Stimulated activated naive B cell treated with anti-CD40 and anti-IgM and Interleukin-4, amounts not matched to agents 10 μg/mL and 1 μg/mL and 100 μg/mL, for 72 hours (primary cell): Measurements from ENCODE around the gene FBRSL1.

Experiments used
- ATAC-seq, 2 donors: fragments of 150-1000 bp; cut with Tn5 transposase; replicated peaks; 2 replicates each; pipeline ENCODE4 v1.10.0; 2021; ENCODE audit warnings: moderate library complexity in 1 of 2
- DNase-seq: peaks from one replicate; pipeline ENCODE4 v3.0.0; 2021
- H3K27ac Mint-ChIP-seq: one replicate; pipeline ENCODE4 v1.8.0; 2022; ENCODE audit warnings: mild to moderate bottlenecking, mixed read lengths
- H3K27me3 Mint-ChIP-seq, 2 donors: one replicate each; pipeline ENCODE4 v1.8.0; 2022; ENCODE audit warnings: mixed read lengths in 2 of 2
- H3K36me3 Mint-ChIP-seq, 2 donors: one replicate each; pipeline ENCODE4 v1.8.0; 2022; ENCODE audit warnings: mixed read lengths in 2 of 2, mild to moderate bottlenecking in 1 of 2
- H3K4me1 Mint-ChIP-seq, 2 donors: one replicate each; pipeline ENCODE4 v1.8.0; 2022; ENCODE audit warnings: mixed read lengths in 2 of 2, mild to moderate bottlenecking in 1 of 2
- H3K4me3 Mint-ChIP-seq, 2 donors: one replicate each; pipeline ENCODE4 v1.8.0; 2022; ENCODE audit warnings: mild to moderate bottlenecking in 2 of 2, mixed read lengths in 2 of 2, moderate library complexity in 1 of 2
- H3K9me3 Mint-ChIP-seq, 2 donors: one replicate each; pipeline ENCODE4 v1.8.0; 2022; ENCODE audit warnings: mixed read lengths in 2 of 2, mild to moderate bottlenecking in 1 of 2

Gene FBRSL1

DNA sequence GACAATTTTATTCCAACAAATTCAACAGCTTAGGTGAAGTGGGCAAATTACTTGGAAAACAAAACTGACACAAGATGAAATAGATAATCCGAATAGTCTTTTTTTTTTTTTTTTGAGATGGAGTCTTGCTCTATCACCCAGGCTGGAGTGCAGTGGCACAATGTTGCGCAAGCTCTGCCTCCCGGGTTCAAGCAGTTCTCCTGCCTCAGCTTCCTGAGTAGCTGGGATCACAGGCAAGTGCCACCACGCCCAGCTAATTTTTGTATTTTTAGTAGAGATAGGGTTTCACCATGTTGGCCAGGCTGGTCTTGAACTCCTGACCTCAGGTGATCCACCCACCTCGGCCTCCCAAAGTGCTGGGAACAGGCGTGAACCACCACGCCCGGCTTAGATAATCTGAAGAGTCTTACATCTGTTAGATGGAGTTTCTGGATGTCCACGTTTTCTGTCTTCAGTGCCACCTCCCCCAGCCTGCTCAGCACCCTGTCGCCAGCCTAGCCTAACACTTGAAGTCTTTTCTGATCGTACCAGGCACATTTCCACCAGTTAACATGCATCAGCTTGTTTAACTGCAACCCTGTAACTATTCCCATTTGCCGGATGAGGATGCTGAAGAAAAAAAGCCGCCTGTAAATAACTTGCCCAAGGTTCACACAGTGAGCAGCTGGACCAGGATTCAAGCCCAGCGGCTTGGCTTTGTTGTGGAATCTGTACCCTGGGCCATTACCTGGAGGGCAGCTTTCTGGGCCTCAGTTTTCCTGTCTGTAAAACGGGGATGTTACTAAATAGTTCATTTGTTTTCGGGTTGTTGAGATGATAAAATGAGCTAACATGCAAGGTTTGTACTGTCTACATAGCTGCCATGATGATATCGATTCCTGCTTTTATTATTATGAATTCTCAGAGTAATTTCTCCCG lies 26.4 kb downstream of the FBRSL1 start:
- H3K27me3 Mint-ChIP-seq, result no peaks in the 10 kb centered on the region
- ATAC-seq (no peak), DNase-seq (no peak)
- no peak overlapping the region for H3K4me3 Mint-ChIP-seq
- peaks cover 24 to 41% of the 10 kb centered on the region in 2 donors for H3K4me1 Mint-ChIP-seq
- H3K27ac Mint-ChIP-seq, result peak overlapping the region; percentile 37
- H3K9me3 Mint-ChIP-seq, result peaks cover 15 to 21% of the 10 kb centered on the region in 2 donors
- peaks cover 53 to 60% of the 10 kb centered on the region in 2 donors for H3K36me3 Mint-ChIP-seq

DNA sequence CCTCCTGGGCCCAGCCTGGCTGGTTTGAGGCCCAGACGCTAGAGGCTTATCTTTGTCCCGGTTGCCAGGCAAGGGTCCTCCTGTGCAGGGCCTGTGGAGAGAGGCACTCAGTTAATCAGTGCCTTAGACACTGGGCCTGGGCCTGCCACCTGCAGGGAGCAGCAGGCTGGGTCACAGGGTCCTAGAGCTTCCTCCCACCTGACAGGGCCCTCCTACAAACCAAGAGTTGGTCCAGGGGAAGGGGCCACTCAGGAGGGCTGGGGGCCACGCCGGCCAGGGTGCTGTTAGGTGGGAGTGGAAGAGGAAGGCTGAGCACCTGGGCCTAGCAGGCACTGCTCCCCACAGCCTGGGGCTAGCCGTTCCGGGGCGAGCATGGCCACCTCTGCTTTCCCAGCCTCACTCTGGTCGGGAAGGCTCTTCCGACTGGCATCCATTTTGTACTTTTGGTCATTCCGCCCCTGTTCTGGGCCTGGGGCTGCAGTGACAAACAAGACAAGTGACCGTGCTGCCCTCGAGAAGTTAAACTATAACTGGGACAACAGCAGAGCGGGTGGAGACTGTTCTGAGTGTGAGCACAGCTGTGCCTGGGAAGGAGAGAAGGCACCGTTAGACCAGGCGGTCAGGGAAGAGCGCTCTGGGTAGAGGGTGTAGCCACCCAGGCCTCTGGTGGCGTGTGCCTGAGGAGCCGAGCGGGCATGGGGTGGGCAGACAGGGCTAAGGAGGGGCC lies 27.2 kb downstream of the FBRSL1 start:
- ATAC-seq (no peak), DNase-seq (no peak)
- H3K4me3 Mint-ChIP-seq, result no peak overlapping the region
- H3K36me3 Mint-ChIP-seq, result peaks cover 53 to 60% of the 10 kb centered on the region in 2 donors
- peaks cover 29 to 48% of the 10 kb centered on the region in 2 donors for H3K4me1 Mint-ChIP-seq
- H3K27me3 Mint-ChIP-seq, result no peaks in the 10 kb centered on the region
- H3K9me3 Mint-ChIP-seq, result peaks cover 15 to 21% of the 10 kb centered on the region in 2 donors
- H3K27ac Mint-ChIP-seq, result peak overlapping the region; percentile 51

- DNase-seq (no peak), ATAC-seq (no peak)
- H3K27me3 Mint-ChIP-seq, result no peaks in the 10 kb centered on the region
- peaks cover 29 to 50% of the 10 kb centered on the region in 2 donors for H3K4me1 Mint-ChIP-seq
- peaks cover 15 to 21% of the 10 kb centered on the region in 2 donors for H3K9me3 Mint-ChIP-seq
- peaks cover 53 to 60% of the 10 kb centered on the region in 2 donors for H3K36me3 Mint-ChIP-seq
- peak overlapping the region; percentile 51 for H3K27ac Mint-ChIP-seq
- no peak overlapping the region for H3K4me3 Mint-ChIP-seq
Measured at GRCh38 chr12:132517740-132518100, 27.8 kb downstream of the FBRSL1 start.

DNA sequence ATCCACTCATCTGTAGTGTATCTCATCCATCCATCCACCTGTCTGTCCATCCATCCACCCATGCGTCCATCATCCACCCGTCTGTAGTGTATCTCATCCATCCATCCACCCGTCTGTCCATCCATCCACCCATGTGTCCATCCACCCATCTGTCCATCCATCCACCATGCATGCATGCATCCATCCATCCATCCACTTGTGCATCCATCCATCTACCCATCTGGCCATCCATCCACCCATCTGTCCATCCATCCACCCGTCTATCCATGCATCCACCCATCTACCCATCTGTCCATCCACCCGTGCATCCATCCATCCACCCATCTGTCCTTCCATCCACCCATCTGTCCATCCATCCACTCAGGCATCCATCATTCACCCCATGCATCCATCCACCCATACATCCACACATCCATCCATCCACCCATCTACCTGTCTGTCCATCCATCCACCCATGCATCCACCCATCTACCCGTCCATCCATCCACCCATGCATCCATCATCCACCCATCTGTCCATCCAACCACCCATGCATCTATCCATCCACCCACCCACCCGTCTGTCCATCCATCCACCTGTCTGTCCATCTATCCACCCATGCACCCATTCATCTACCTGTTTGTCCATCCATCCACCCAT lies 28.5 kb downstream of the FBRSL1 start:
- H3K27ac Mint-ChIP-seq, result peak overlapping the region; percentile 62
- peaks cover 50 to 52% of the 10 kb centered on the region in 2 donors for H3K36me3 Mint-ChIP-seq

GRCh38 chr12:132520421-132521199 lies 30.7 kb downstream of the FBRSL1 start:
- H3K4me3 Mint-ChIP-seq, result no peak overlapping the region
- peak overlapping the region; percentile 31 for H3K27ac Mint-ChIP-seq
- peaks cover 39 to 41% of the 10 kb centered on the region in 2 donors for H3K36me3 Mint-ChIP-seq
- peak; percentile 21 to 29 for ATAC-seq
- peaks cover 33 to 54% of the 10 kb centered on the region in 2 donors for H3K4me1 Mint-ChIP-seq
- DNase-seq, result no peak
- H3K27me3 Mint-ChIP-seq, result no peaks in the 10 kb centered on the region
- peaks cover 15 to 19% of the 10 kb centered on the region in 2 donors for H3K9me3 Mint-ChIP-seq

More for the DNA sequence above, 28.5 kb downstream of the FBRSL1 start:
- ATAC-seq, result no peak
- H3K27me3 Mint-ChIP-seq, result no peaks in the 10 kb centered on the region
- peaks cover 29 to 50% of the 10 kb centered on the region in 2 donors for H3K4me1 Mint-ChIP-seq
- DNase-seq, result no peak
- no peak overlapping the region for H3K4me3 Mint-ChIP-seq
- peaks cover 15 to 21% of the 10 kb centered on the region in 2 donors for H3K9me3 Mint-ChIP-seq

DNA sequence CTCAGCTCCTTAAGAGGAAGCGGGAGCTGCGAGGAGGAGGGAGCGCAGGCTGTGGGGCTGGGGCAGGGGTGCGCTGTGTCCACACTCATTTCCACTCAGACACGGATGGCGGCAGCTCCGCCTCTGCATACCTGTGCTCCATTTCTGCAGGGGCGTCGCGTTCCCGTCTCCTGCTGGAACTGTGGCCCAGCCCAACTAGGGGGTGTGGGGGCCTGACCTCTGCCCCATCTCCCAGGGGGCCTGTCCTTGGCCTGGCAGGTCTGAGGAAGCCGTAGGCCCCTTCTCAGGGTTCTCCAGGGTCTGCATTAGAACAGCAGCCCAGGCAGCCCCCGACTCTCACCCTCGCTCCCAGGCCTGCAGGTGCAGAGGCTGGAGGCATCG lies 31.2 kb downstream of the FBRSL1 start:
- DNase-seq, result no peak
- no peaks in the 10 kb centered on the region for H3K27me3 Mint-ChIP-seq
- H3K4me1 Mint-ChIP-seq, result peaks cover 33 to 54% of the 10 kb centered on the region in 2 donors
- H3K36me3 Mint-ChIP-seq, result peaks cover 37% of the 10 kb centered on the region in 2 donors
- ATAC-seq, result no peak
- H3K4me3 Mint-ChIP-seq, result no peak overlapping the region
- H3K27ac Mint-ChIP-seq, result no peak overlapping the region
- H3K9me3 Mint-ChIP-seq, result peaks cover 15 to 17% of the 10 kb centered on the region in 2 donors

- Mint-ChIP-seq H3K27ac (no peak overlapping the region), H3K36me3 (peaks cover 31 to 33% of the 10 kb centered on the region in 2 donors), H3K4me3 (no peak overlapping the region), H3K9me3 (peaks cover 15 to 17% of the 10 kb centered on the region in 2 donors), H3K4me1 (peaks cover 33 to 54% of the 10 kb centered on the region in 2 donors), H3K27me3 (no peaks in the 10 kb centered on the region)
- ATAC-seq (no peak), DNase-seq (no peak)
Measured at GRCh38 chr12:132521712-132522292, 31.9 kb downstream of the FBRSL1 start.

DNA sequence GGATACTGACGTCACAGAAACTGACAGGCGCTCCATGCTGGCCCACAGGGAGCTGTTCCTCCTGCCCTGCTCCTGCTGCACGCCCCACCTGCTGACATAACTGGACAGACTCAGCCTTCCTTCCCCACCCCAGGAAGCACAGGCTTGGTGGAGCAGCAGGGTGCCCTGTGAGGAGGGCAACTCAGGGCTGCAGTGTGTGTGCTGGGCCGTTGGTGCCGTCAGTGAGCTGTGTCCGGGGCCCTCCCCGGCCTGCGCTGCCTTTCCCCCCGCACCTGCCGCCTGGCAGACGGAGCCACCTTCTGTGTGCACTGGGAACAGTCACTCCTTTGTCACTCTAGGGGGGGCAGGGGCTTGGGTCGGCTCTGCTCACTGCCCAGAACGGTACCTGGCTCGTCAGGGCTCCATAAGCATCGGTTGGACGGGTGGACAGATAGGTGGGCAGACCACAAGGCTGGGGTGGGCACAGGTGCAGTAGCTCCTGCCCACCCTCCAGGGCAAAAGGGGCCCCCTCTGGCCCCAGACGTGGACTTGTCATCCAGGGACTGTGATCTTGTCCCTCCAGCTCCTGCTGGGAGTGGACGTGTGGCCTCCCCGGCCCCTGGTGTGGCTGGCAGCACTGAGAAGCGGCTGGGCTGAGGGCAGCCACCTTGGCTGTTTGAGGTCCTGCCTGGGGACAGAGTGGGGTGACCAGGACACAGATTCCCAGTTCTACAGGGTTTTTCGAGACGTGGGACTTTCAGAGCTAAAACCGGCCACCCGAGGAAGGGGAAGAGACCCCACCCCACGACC lies 32.8 kb downstream of the FBRSL1 start:
- H3K36me3 Mint-ChIP-seq, result peaks cover 25% of the 10 kb centered on the region in 2 donors
- no peak overlapping the region for H3K4me3 Mint-ChIP-seq
- H3K27me3 Mint-ChIP-seq, result no peaks in the 10 kb centered on the region
- peaks cover 15 to 17% of the 10 kb centered on the region in 2 donors for H3K9me3 Mint-ChIP-seq
- no peak for DNase-seq
- H3K4me1 Mint-ChIP-seq, result peaks cover 31 to 46% of the 10 kb centered on the region in 2 donors
- no peak for ATAC-seq
- no peak overlapping the region for H3K27ac Mint-ChIP-seq

DNA sequence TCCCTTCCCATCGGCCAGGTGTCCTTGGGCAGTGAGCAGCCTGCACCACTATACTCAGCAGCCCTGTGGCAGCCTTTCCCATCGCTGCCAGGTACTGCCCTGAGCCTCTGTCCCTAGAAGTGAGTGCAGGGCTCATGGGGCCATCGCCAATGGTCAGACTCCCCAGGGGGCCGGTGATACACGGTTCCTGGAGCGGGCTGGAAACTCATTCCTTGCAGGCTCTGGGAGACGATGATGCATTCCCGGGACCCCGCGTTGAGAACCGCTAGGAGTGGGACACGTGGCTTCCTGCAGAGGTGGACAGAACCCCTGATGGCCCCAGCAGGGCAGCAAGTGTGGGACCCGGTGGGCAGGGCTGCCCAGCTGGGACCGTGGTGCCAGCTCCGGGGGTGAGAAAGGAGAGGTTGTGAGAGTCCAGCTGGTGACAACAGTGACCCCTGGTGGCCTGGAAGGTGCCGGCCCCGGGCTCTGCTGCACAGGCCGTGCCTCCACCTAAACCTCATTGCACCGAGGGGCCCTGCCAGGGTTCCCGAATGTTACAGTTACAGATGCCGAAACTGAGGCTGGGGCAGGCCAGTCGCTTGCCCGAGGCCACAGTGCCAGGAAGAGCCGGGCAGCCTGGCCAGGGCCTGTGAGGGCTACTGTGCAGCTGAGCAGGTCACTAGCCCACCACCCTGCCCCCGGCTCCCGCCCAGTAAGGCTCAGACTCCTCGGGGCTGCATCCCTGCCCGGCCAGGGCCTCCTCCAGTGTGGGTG lies 33.8 kb downstream of the FBRSL1 start:
- H3K4me3 Mint-ChIP-seq, result no peak overlapping the region
- H3K36me3 Mint-ChIP-seq, result peaks cover 16 to 20% of the 10 kb centered on the region in 2 donors
- ATAC-seq, result peak; percentile 91 to 92

GRCh38 chr12:132524405-132524804 lies 34.5 kb downstream of the FBRSL1 start:
- Mint-ChIP-seq H3K4me3 (no peak overlapping the region), H3K27ac (no peak overlapping the region), H3K9me3 (peaks cover under 1 to 3% of the 10 kb centered on the region in 2 donors), H3K27me3 (no peaks in the 10 kb centered on the region), H3K36me3 (peaks cover 9 to 13% of the 10 kb centered on the region in 2 donors), H3K4me1 (peaks cover 22 to 39% of the 10 kb centered on the region in 2 donors)
- peak in 1 of 2 donors; percentile 32 for ATAC-seq
- DNase-seq, result no peak

More for the DNA sequence above, 33.8 kb downstream of the FBRSL1 start:
- DNase-seq, result peak; percentile 53
- Mint-ChIP-seq H3K27ac (no peak overlapping the region), H3K9me3 (peaks cover 7 to 9% of the 10 kb centered on the region in 2 donors), H3K4me1 (peaks cover 24 to 45% of the 10 kb centered on the region in 2 donors), H3K27me3 (no peaks in the 10 kb centered on the region)

GRCh38 chr12:132525011-132525832 lies 35.3 kb downstream of the FBRSL1 start:
- H3K36me3 Mint-ChIP-seq, result peaks cover 9 to 11% of the 10 kb centered on the region in 2 donors
- no peak overlapping the region for H3K4me3 Mint-ChIP-seq
- H3K4me1 Mint-ChIP-seq, result peaks cover 24 to 36% of the 10 kb centered on the region in 2 donors
- no peak overlapping the region for H3K27ac Mint-ChIP-seq
- ATAC-seq (no peak), DNase-seq (no peak)
- H3K27me3 Mint-ChIP-seq, result no peaks in the 10 kb centered on the region
- peaks cover 0 to under 1% of the 10 kb centered on the region in 2 donors for H3K9me3 Mint-ChIP-seq
